Measurements from ENCODE around the gene ITGB6. TPM values are rescaled to one million over a fixed set of nuclear protein-coding genes. Genes with fewer than 3 reads are reported as not detected.

The ITGB6 gene
- total RNA-seq, 3 donors from 2014 or later (not counting 1 experiment from before 2014, with no cell fraction given), result not detected

DNA sequence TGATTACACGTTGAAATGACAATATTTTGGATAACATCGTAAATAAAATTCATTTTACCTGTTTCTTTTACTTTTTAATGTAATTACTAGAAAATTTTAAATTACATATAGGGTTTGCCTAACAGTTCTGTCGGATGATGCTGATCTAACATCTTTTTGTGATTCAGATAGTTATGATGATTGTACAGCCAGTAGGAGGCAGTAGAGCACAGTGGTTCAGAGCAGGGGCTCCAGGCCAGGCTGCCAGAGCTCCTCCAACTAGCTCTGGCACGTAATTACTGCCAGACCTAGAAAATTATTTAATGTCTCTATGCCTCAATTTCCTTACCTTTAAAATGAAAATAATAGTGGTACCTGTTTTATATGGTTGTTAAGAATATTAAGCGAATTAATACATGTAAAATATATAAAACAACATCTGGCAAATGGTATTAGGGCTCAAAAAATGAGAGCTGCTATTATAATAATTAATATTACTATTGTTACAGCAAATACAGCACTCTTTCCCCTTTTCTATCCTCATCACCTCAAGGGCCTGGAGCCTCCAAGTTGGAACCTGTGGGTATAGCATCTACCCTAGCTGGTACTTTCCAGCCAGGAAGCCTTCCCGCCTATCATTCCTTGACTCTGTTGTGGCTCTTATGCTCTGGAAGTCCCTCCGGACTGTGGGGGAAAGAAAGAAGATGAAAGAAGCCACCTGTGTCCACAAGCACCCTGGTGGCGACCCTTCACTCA lies 90.0 kb downstream of the ITGB6 start:
- H3K27me3 Mint-ChIP-seq (ENCODE audit: low read depth in 2 of 2), result peaks cover 0 to 7% of the 10 kb centered on the region in 2 donors
- Histone ChIP-seq H3K4me3 (ENCODE audit: low read length) (no peak overlapping the region), H3K27ac (ENCODE audit: low read length) (no peak overlapping the region), H3K9me3 (ENCODE audit: control insufficient read depth, insufficient read depth, low read length) (no peaks in the 10 kb centered on the region), H3K27me3 (ENCODE audit: control insufficient read depth, insufficient read depth, low read length) (no peaks in the 10 kb centered on the region), H3K4me1 (ENCODE audit: control insufficient read depth, insufficient read depth, low read length) (no peaks in the 10 kb centered on the region), H3K36me3 (ENCODE audit: control insufficient read depth, insufficient read depth, low read length) (no peaks in the 10 kb centered on the region)
- TF ChIP-seq, protein P1, sequence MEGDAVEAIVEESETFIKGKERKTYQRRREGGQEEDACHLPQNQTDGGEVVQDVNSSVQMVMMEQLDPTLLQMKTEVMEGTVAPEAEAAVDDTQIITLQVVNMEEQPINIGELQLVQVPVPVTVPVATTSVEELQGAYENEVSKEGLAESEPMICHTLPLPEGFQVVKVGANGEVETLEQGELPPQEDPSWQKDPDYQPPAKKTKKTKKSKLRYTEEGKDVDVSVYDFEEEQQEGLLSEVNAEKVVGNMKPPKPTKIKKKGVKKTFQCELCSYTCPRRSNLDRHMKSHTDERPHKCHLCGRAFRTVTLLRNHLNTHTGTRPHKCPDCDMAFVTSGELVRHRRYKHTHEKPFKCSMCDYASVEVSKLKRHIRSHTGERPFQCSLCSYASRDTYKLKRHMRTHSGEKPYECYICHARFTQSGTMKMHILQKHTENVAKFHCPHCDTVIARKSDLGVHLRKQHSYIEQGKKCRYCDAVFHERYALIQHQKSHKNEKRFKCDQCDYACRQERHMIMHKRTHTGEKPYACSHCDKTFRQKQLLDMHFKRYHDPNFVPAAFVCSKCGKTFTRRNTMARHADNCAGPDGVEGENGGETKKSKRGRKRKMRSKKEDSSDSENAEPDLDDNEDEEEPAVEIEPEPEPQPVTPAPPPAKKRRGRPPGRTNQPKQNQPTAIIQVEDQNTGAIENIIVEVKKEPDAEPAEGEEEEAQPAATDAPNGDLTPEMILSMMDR (IDR thresholded peaks at IDR 0.05), result peak; percentile 74
- 53% methylated on average over 4 of the region's 8 CpGs for WGBS (ENCODE audit: insufficient coverage)
- ATAC-seq (peak; percentile 76 to 91 (median 79)), DNase-seq (peak in 1 of 2 donors; percentile 80)
- H3K4me1 Mint-ChIP-seq, result no peaks in the 10 kb centered on the region
- H3K9me3 Mint-ChIP-seq, result no peaks in the 10 kb centered on the region
- H3K4me3 Mint-ChIP-seq, result no peak overlapping the region
- H3K27ac Mint-ChIP-seq, result no peak overlapping the region
- H3K36me3 Mint-ChIP-seq, result no peaks in the 10 kb centered on the region
- intact Hi-C loops (cut with micrococcal nuclease), result loop anchor here (2.0 to 5.0 kb wide), 2 partner anchors 101 to 952 kb away; no protein-coding TSS in a partner anchor

DNA sequence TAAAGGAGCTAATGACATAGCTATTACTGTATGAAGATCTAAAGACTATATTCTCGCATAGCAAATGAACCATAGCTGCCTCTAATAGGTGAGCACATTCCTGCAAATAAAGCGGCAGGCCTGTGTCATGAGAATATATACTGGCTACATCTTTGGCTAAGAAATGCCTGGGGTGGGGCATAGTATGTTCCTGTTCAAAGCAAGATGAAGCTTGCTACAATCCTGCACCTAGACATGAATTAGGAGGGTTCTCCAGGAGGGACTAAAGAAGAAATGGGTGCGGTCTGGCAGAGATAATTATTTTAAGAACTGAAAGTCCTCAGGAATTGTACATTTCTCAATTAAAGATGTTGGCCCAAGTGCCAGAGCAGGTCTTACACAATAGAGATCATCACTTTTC lies 90.8 kb downstream of the ITGB6 start:
- H3K4me3 Mint-ChIP-seq, result no peak overlapping the region
- no peak for ATAC-seq
- H3K4me1 Mint-ChIP-seq, result no peaks in the 10 kb centered on the region
- 95% methylated on average over 3 of the region's 3 CpGs for WGBS (ENCODE audit: insufficient coverage)
- TF ChIP-seq, protein P1 (IDR thresholded peaks at IDR 0.05), result no peak
- Histone ChIP-seq H3K27ac (ENCODE audit: low read length) (no peak overlapping the region), H3K9me3 (ENCODE audit: control insufficient read depth, insufficient read depth, low read length) (no peaks in the 10 kb centered on the region), H3K4me1 (ENCODE audit: control insufficient read depth, insufficient read depth, low read length) (no peaks in the 10 kb centered on the region), H3K4me3 (ENCODE audit: low read length) (no peak overlapping the region), H3K36me3 (ENCODE audit: control insufficient read depth, insufficient read depth, low read length) (no peaks in the 10 kb centered on the region), H3K27me3 (ENCODE audit: control insufficient read depth, insufficient read depth, low read length) (no peaks in the 10 kb centered on the region)
- intact Hi-C loops (cut with micrococcal nuclease), result no loop called here
- peaks cover 0 to 5% of the 10 kb centered on the region in 2 donors for H3K27me3 Mint-ChIP-seq (ENCODE audit: low read depth in 2 of 2)
- H3K9me3 Mint-ChIP-seq, result no peaks in the 10 kb centered on the region
- DNase-seq, result no peak
- H3K36me3 Mint-ChIP-seq, result no peaks in the 10 kb centered on the region
- no peak overlapping the region for H3K27ac Mint-ChIP-seq

DNA sequence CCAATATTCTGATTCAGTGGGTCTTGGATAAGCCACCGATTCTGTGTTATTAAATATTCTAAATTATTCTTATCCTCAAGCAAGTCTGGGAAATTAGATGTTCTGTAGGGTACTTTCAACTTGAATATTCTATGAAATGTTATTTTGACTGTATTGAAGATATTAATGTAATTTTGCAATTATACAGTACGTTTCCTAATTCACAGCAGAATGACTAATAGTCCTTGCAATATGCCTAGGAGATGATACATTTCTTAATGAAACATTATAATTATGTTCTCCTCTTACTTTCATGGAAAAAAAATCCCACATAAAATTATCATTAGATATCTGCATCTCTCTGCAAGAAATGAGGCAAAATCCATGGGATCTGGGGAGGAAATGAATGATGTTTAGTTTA lies 91.4 kb downstream of the ITGB6 start:
- Mint-ChIP-seq H3K27ac (no peak overlapping the region), H3K27me3 (ENCODE audit: low read depth in 2 of 2) (peaks cover 3 to 6% of the 10 kb centered on the region in 2 donors), H3K36me3 (no peaks in the 10 kb centered on the region), H3K9me3 (no peaks in the 10 kb centered on the region), H3K4me3 (no peak overlapping the region), H3K4me1 (no peaks in the 10 kb centered on the region)
- Histone ChIP-seq H3K27ac (ENCODE audit: low read length) (no peak overlapping the region), H3K9me3 (ENCODE audit: control insufficient read depth, insufficient read depth, low read length) (no peaks in the 10 kb centered on the region), H3K36me3 (ENCODE audit: control insufficient read depth, insufficient read depth, low read length) (no peaks in the 10 kb centered on the region), H3K4me1 (ENCODE audit: control insufficient read depth, insufficient read depth, low read length) (no peaks in the 10 kb centered on the region), H3K4me3 (ENCODE audit: low read length) (no peak overlapping the region), H3K27me3 (ENCODE audit: control insufficient read depth, insufficient read depth, low read length) (no peaks in the 10 kb centered on the region)
- ATAC-seq, result no peak
- TF ChIP-seq, protein P1 (IDR thresholded peaks at IDR 0.05), result no peak
- no peak for DNase-seq
- intact Hi-C loops (cut with micrococcal nuclease), result no loop called here
- WGBS (ENCODE audit: insufficient coverage), result no CpG with 5 or more reads among the region's 2 CpGs

DNA sequence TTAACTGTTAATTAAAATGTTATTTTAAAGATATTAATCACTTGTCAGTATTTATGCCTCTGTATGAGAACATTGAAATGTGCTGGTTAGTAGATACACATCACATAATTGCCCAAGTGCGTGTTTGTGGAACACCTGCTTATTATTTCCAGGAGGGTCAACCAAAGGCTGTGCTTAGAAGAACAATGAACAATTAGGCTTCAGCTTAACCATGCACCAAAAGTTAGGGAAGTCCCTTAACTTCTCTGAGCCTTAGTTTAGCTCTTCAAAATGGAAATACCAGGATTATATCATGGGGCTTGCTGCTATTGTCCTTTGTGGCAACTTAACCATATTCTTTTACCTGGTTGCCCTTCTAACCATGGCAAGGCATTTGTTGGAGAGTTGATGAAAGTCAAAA lies 94.7 kb downstream of the ITGB6 start:
- intact Hi-C loops (cut with micrococcal nuclease), result no loop called here
- DNase-seq (no peak), ATAC-seq (no peak)
- Histone ChIP-seq H3K4me3 (ENCODE audit: low read length) (no peak overlapping the region), H3K9me3 (ENCODE audit: control insufficient read depth, insufficient read depth, low read length) (no peaks in the 10 kb centered on the region), H3K36me3 (ENCODE audit: control insufficient read depth, insufficient read depth, low read length) (no peaks in the 10 kb centered on the region), H3K27me3 (ENCODE audit: control insufficient read depth, insufficient read depth, low read length) (no peaks in the 10 kb centered on the region), H3K27ac (ENCODE audit: low read length) (no peak overlapping the region), H3K4me1 (ENCODE audit: control insufficient read depth, insufficient read depth, low read length) (no peaks in the 10 kb centered on the region)
- no peaks in the 10 kb centered on the region for H3K9me3 Mint-ChIP-seq
- no peaks in the 10 kb centered on the region for H3K4me1 Mint-ChIP-seq
- 92% methylated on average over 1 of the region's 1 CpG for WGBS (ENCODE audit: insufficient coverage)
- peaks cover 3 to 15% of the 10 kb centered on the region in 2 donors for H3K27me3 Mint-ChIP-seq (ENCODE audit: low read depth in 2 of 2)
- no peak overlapping the region for H3K27ac Mint-ChIP-seq
- TF ChIP-seq, protein P1 (IDR thresholded peaks at IDR 0.05), result no peak
- no peaks in the 10 kb centered on the region for H3K36me3 Mint-ChIP-seq
- H3K4me3 Mint-ChIP-seq, result no peak overlapping the region
